H1 (cell line): ENCODE measurements around the gene ZBTB20. TPM values are rescaled to one million over a fixed set of nuclear protein-coding genes. Genes with fewer than 3 reads are reported as not detected.

Experiments used
- CTCF ChIA-PET: fragments of 300-600 bp; sonication (Branson Sonifier 250); formaldehyde crosslinking; loops from one replicate; lab custom pipeline; 2021; ENCODE audit not compliant: partially characterized antibody; lab: Charles Lee
- POLR2A ChIA-PET: fragments of 300-600 bp; sonication (Branson Sonifier 250); formaldehyde crosslinking; loops from one replicate; lab custom pipeline; 2021; ENCODE audit warnings: inconsistent platforms; ENCODE audit not compliant: partially characterized antibody; lab: Charles Lee
- DNase-seq, 2 experiments: peaks; one replicate each; pipeline versions ENCODE4 v3.0.0 to v3.0.0-alpha.2; 2010 to 2022; ENCODE audit warnings: low spot score in 2 of 2, low read depth in 1 of 2, mixed read lengths in 1 of 2
- FAIRE-seq: peaks from 2 replicates; lab custom pipeline; 2011; peaks lifted over from hg19 to GRCh38; lab: Jason Lieb, UNC
- H2AFZ ChIP-seq: 2 replicates; pipeline ENCODE4 v1.8.1; 2012; ENCODE audit warnings: low read length, inconsistent platforms
- H2AK5ac ChIP-seq: 2 replicates; pipeline ENCODE4 v1.6.1; 2013; ENCODE audit warnings: low read depth, low read length
- H2BK120ac ChIP-seq: replicated peaks from 2 replicates; pipeline ENCODE3; 2013; ENCODE audit warnings: low read depth, low read length, inconsistent platforms
- H2BK12ac ChIP-seq: 2 replicates; pipeline ENCODE4 v1.6.1; 2013; ENCODE audit warnings: low read depth, low read length
- H2BK15ac ChIP-seq: 2 replicates; pipeline ENCODE4 v1.6.1; 2013; ENCODE audit warnings: low read length
- H2BK20ac ChIP-seq: 2 replicates; pipeline ENCODE4 v1.6.1; 2013; ENCODE audit warnings: low read length
- H2BK5ac ChIP-seq: 2 replicates; pipeline ENCODE4 v1.6.1; 2013; ENCODE audit warnings: low read depth, low read length
- H3K14ac ChIP-seq: 2 replicates; pipeline ENCODE4 v1.6.1; 2013; ENCODE audit warnings: inconsistent platforms; ENCODE audit not compliant: insufficient read length
- H3K18ac ChIP-seq: 2 replicates; pipeline ENCODE4 v1.6.1; 2013; ENCODE audit warnings: low read length; ENCODE audit errors: extremely low read depth
- H3K23ac ChIP-seq: 2 replicates; pipeline ENCODE4 v1.6.1; 2013; ENCODE audit warnings: inconsistent platforms; ENCODE audit not compliant: insufficient read length
- H3K23me2 ChIP-seq: 2 replicates; pipeline ENCODE4 v1.6.1; 2013; ENCODE audit warnings: low read depth, low read length
- H3K27ac ChIP-seq: 2 replicates; pipeline ENCODE4 v1.6.1; 2011; ENCODE audit warnings: low read depth, low read length, inconsistent platforms
- H3K27me3 ChIP-seq, 4 experiments: replicated peaks in 1 of 4; 1 replicate in 1 of 4; 2 replicates in 3 of 4; pipeline versions ENCODE4 v1.6.1 to v1.8.1; 2011 to 2013; ENCODE audit warnings: low read length in 3 of 4, mild to moderate bottlenecking in 3 of 4, inconsistent platforms in 2 of 4, mixed read lengths in 2 of 4, moderate library complexity in 1 of 4; ENCODE audit not compliant: control insufficient read depth in 3 of 4, insufficient read depth in 3 of 4; ENCODE audit errors: extremely low read depth in 1 of 4
- H3K36me3 ChIP-seq, 4 experiments: 2 replicates each; pipeline versions ENCODE4 v1.6.1 to v1.8.1; 2011 to 2013; ENCODE audit warnings: mild to moderate bottlenecking in 4 of 4, low read length in 3 of 4, moderate library complexity in 2 of 4, control low read depth in 1 of 4, inconsistent platforms in 1 of 4; ENCODE audit not compliant: insufficient read depth in 4 of 4, control insufficient read depth in 2 of 4
- H3K4ac ChIP-seq: replicated peaks from 2 replicates; pipeline ENCODE3; 2013; ENCODE audit warnings: low read length, low read depth, mixed read lengths, inconsistent platforms; ENCODE audit not compliant: insufficient read length
- H3K4me1 ChIP-seq, 4 experiments: replicated peaks in 1 of 4; 1 replicate in 1 of 4; 2 replicates in 3 of 4; pipeline versions ENCODE4 v1.6.1 to v1.8.1; 2011 to 2013; ENCODE audit warnings: low read length in 3 of 4, inconsistent platforms in 2 of 4, mixed read lengths in 1 of 4; ENCODE audit not compliant: insufficient read depth in 4 of 4, control insufficient read depth in 3 of 4
- H3K4me2 ChIP-seq, 2 experiments: 2 replicates each; pipeline versions ENCODE4 v1.6.1 to v1.8.1; 2011 to 2013; ENCODE audit warnings: low read depth in 2 of 2, low read length in 2 of 2, control low read depth in 1 of 2, inconsistent platforms in 1 of 2, mild to moderate bottlenecking in 1 of 2; ENCODE audit not compliant: insufficient read depth in 1 of 2
- H3K4me3 ChIP-seq, 4 experiments: fragments of 200-600, 300-600 bp in 1 of 4; sonication (generic), shearing (Covaris generic), sonication (Bioruptor Twin) in 1 of 4; 2 replicates each; pipeline versions ENCODE4 v1.5.1 to v1.8.1; 2011 to 2016; ENCODE audit warnings: low read length in 4 of 4, low read depth in 3 of 4, control low read depth in 2 of 4, inconsistent platforms in 2 of 4, mild to moderate bottlenecking in 2 of 4, mixed read lengths in 1 of 4, moderate library complexity in 1 of 4; ENCODE audit not compliant: insufficient read depth in 2 of 4; ENCODE audit errors: extremely low read depth in 1 of 4
- H3K56ac ChIP-seq: replicated peaks from 2 replicates; pipeline ENCODE3; 2013; ENCODE audit warnings: low read depth, mild to moderate bottlenecking, mixed read lengths, low read length, inconsistent platforms; ENCODE audit not compliant: insufficient read length
- H3K79me1 ChIP-seq: 2 replicates; pipeline ENCODE4 v1.6.1; 2013; ENCODE audit warnings: low read depth, low read length, control low read depth
- H3K79me2 ChIP-seq, 2 experiments: 2 replicates each; pipeline versions ENCODE4 v1.6.1 to v1.8.1; 2012 to 2013; ENCODE audit warnings: low read length in 2 of 2, mild to moderate bottlenecking in 2 of 2, inconsistent platforms in 1 of 2; ENCODE audit not compliant: insufficient read depth in 2 of 2, control insufficient read depth in 1 of 2
- H3K9ac ChIP-seq, 4 experiments: replicated peaks in 1 of 4; 1 replicate in 1 of 4; 2 replicates in 3 of 4; pipeline versions ENCODE4 v1.6.1 to v1.8.1; 2011 to 2013; ENCODE audit warnings: low read depth in 3 of 4, low read length in 3 of 4, control low read depth in 2 of 4, mild to moderate bottlenecking in 2 of 4, moderate library complexity in 2 of 4, inconsistent platforms in 1 of 4; ENCODE audit errors: extremely low read depth in 1 of 4
- H3K9me3 ChIP-seq, 2 experiments: 2 replicates each; pipeline versions ENCODE4 v1.6.1 to v1.8.1; 2012 to 2013; ENCODE audit warnings: mild to moderate bottlenecking in 2 of 2, moderate library complexity in 2 of 2, control low read depth in 1 of 2, inconsistent platforms in 1 of 2, low read depth in 1 of 2, low read length in 1 of 2, mixed read lengths in 1 of 2; ENCODE audit not compliant: insufficient read depth in 2 of 2
- H4K20me1 ChIP-seq, 2 experiments: replicated peaks in 1 of 2; 2 replicates each; pipeline versions ENCODE3 to v1.8.1; 2011 to 2013; ENCODE audit warnings: inconsistent platforms in 2 of 2, low read length in 2 of 2, mild to moderate bottlenecking in 1 of 2; ENCODE audit not compliant: insufficient read depth in 2 of 2, control insufficient read depth in 1 of 2
- H4K5ac ChIP-seq: 2 replicates; pipeline ENCODE4 v1.6.1; 2013; ENCODE audit warnings: low read length, low read depth, mixed read lengths, inconsistent platforms; ENCODE audit not compliant: insufficient read length
- H4K8ac ChIP-seq: 2 replicates; pipeline ENCODE4 v1.8.0; 2013; ENCODE audit warnings: mild to moderate bottlenecking, moderate library complexity, low read length, inconsistent platforms; ENCODE audit not compliant: insufficient read depth; ENCODE audit errors: extremely low read depth
- H4K91ac ChIP-seq: replicated peaks from 2 replicates; pipeline ENCODE3; 2013; ENCODE audit warnings: low read length, mixed read lengths, inconsistent platforms; ENCODE audit not compliant: insufficient read length
- BRCA1 ChIP-seq: IDR thresholded peaks from 2 replicates; pipeline ENCODE4 v1.6.1; 2012; ENCODE audit warnings: low read depth, low read length, improper control_type of control experiment
- CHD2 ChIP-seq: IDR thresholded peaks from 2 replicates; pipeline ENCODE4 v1.6.1; 2012; ENCODE audit warnings: low read length, improper control_type of control experiment
- CTCF ChIP-seq, 3 experiments: IDR thresholded peaks; 1 replicate in 2 of 3; 2 replicates in 1 of 3; pipeline versions ENCODE4 v1.5.1 to v1.6.1; 2011; ENCODE audit warnings: low read length in 3 of 3, mild to moderate bottlenecking in 3 of 3, inconsistent platforms in 2 of 3, low read depth in 1 of 3, moderate library complexity in 1 of 3; ENCODE audit not compliant: insufficient read depth in 1 of 3; ENCODE audit errors: control extremely low read depth in 1 of 3
- KDM1A ChIP-seq: fragments of 200-600, 300-600 bp; sonication (generic); IDR thresholded peaks from 2 replicates; pipeline ENCODE4 v1.7.1; 2016; ENCODE audit warnings: mild to moderate bottlenecking, low read length, borderline replicate concordance
- RAD21 ChIP-seq, 2 experiments: IDR thresholded peaks in 1 of 2; conservative IDR thresholded peaks in 1 of 2; 2 replicates each; pipeline ENCODE4 v1.6.1; 2011; ENCODE audit warnings: low read depth in 2 of 2, low read length in 2 of 2, improper control_type of control experiment in 1 of 2, inconsistent platforms in 1 of 2, mild to moderate bottlenecking in 1 of 2, moderate library complexity in 1 of 2
- SIX5 ChIP-seq: IDR thresholded peaks from 2 replicates; pipeline ENCODE4 v1.6.1; 2011; ENCODE audit warnings: mild to moderate bottlenecking, low read depth, low read length
- WGBS, 2 experiments: shearing (Covaris generic) in 1 of 2; methylation state at CpG; one replicate each; pipeline versions ENCODE4 v1.1.6 to v1.1.7; 2013 to 2015; ENCODE audit warnings: low lambda C conversion rate in 2 of 2, mixed read lengths in 2 of 2, inconsistent platforms in 1 of 2, low coverage in 1 of 2, missing lambda C conversion rate in 1 of 2; ENCODE audit not compliant: insufficient replicate concordance in 2 of 2, insufficient coverage in 1 of 2, insufficient read length in 1 of 2; ENCODE audit errors: extremely low coverage in 1 of 2, missing lambda C conversion rate in 1 of 2; 5-methylcytosine and 5-hydroxymethylcytosine counted together
- polyA plus RNA-seq, 7 experiments: library from polyadenylated mRNA; depleted of rRNA in 3 of 7; stranded (reverse) in 5 of 7; unstranded in 2 of 7; fragments of >200 nt in 5 of 7; fragments of 200-250 nt in 2 of 7; gene quantifications; 1 replicate in 5 of 7; 2 replicates in 1 of 7; 4 replicates in 1 of 7; pipeline versions ENCODE4 v1.2.1 to v1.2.3, GENCODE V29; 2011 to 2013; ENCODE audit warnings: missing spikeins in 2 of 7, mixed read lengths in 2 of 7
- total RNA-seq: library from RNA; stranded (reverse); fragmentation: NEBNext Ultra II Directional; extraction: Animal tissue kit (Norgen Biotek cat#: 25700); gene quantifications from 2 replicates; pipeline ENCODE4 v1.2.1, GENCODE V29; 2021

Gene ZBTB20
- total and polyA plus RNA-seq, 2 of the 8 experiments (the other 6 are each of a cell fraction or from before 2014, with no cell fraction given), result 0.35 to 1.3 TPM

DNA sequence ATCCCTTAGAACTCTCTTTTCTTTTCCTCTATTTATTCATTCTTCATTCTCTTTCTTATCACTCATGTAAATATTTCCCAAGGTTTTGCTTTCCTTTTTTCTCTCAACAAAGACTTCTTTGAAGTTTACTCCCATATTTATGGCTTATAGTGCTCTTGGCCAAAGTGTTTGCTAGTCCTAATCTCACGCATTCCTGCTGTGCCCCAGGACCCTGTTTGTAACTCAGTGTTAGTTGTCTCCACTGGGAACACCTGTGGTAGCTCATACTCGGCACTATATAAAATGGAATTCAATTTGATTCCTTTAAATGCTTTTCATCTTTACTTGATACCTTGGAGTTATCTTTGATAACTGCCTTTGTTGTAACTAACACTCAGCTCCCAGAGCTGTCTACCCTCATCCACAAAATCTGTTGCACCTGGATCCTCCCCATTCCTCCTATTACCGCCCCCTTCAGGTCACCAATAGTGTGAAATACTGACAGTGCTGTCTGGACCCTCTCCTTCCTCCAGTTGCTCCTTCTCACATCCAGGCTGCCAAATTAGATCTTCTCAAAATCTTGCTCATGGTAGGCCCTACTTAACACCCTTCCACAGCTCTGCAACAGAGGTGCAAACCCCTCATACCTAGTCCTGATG is 776.4 kb downstream of the ZBTB20 start:
- TF ChIP-seq SIX5, result no peak
- TF ChIP-seq CHD2, result no peak
- TF ChIP-seq BRCA1, result no peak
- peak; percentile 51 to 79 (median 58) for TF ChIP-seq CTCF (IDR thresholded peaks at IDR 0.05; ENCODE audit: control extremely low read depth in 1 of 3, insufficient read depth in 1 of 3, low read depth in 1 of 3, low read length in 3 of 3)
- TF ChIP-seq RAD21 (IDR thresholded peaks at IDR 0.05 in 1 of 2, conservative IDR thresholded peaks at IDR 0.05 in 1 of 2; ENCODE audit: low read depth in 2 of 2, low read length in 2 of 2), result peak; percentile 24 to 51; a peak in 3 of 4 replicates
- TF ChIP-seq KDM1A, result no peak
- CTCF ChIA-PET, result interaction anchor here (0.7 to 1.4 kb wide), 23 partner anchors 9 to 223 kb away, joined by 3 to 17 read pairs (median 4); no protein-coding TSS in a partner anchor

More for the DNA sequence above, 776.4 kb downstream of the ZBTB20 start:
- H3K4me2 ChIP-seq, result no peak overlapping the region
- no peak overlapping the region for H3K14ac ChIP-seq
- H4K5ac ChIP-seq, result no peak overlapping the region
- no peak overlapping the region for H3K4me3 ChIP-seq
- POLR2A ChIA-PET, result no interaction called here
- H3K9ac ChIP-seq, result no peak overlapping the region
- no peak overlapping the region for H3K23ac ChIP-seq
- peak in 1 of 2 experiments; percentile 53 for DNase-seq
- H3K27me3 ChIP-seq, result no peaks in the 10 kb centered on the region
- no peaks in the 10 kb centered on the region for H4K20me1 ChIP-seq
- 0 out of 2 replicates have a peak overlapping the region, but pooled peaks have one; percentile 42 for H2BK12ac ChIP-seq
- H3K4me1 ChIP-seq, result no peaks in the 10 kb centered on the region
- no peak overlapping the region for H2AFZ ChIP-seq
- no peak overlapping the region for H4K8ac ChIP-seq
- no peak overlapping the region for H3K56ac ChIP-seq
- no peak overlapping the region for H4K91ac ChIP-seq
- no peak overlapping the region for H2BK20ac ChIP-seq
- FAIRE-seq, result peak; percentile 71
- no peaks in the 10 kb centered on the region for H3K23me2 ChIP-seq
- no peaks in the 10 kb centered on the region for H3K79me1 ChIP-seq
- H3K36me3 ChIP-seq, result no peaks in the 10 kb centered on the region
- H3K4ac ChIP-seq, result no peak overlapping the region
- no peaks in the 10 kb centered on the region for H3K79me2 ChIP-seq
- no peak overlapping the region for H3K18ac ChIP-seq
- H2BK15ac ChIP-seq, result no peak overlapping the region
- 28% methylated on average over 3 of the region's 3 CpGs; no CpG with 5 or more reads in 1 of the 2 experiments for WGBS, 2 experiments
- H3K9me3 ChIP-seq, result no peaks in the 10 kb centered on the region
- no peak overlapping the region for H2BK120ac ChIP-seq
- H3K27ac ChIP-seq, result no peak overlapping the region
- no peak overlapping the region for H2AK5ac ChIP-seq
- no peak overlapping the region for H2BK5ac ChIP-seq
